IPS DF 6.9 (cell line): ENCODE data around the gene AIRE.
"Not testable (repeated sequence)": the region's sequence is repeated elsewhere in the genome, so short reads cannot be mapped to it uniquely, and the experiment has no call there.

Experiments used
- DNase-seq: peaks from one replicate; pipeline ENCODE4 v3.0.0-alpha.2; 2013; ENCODE audit warnings: low read depth, low spot score
- H3K27ac ChIP-seq: one replicate; pipeline ENCODE4 v1.5.1; 2013; ENCODE audit warnings: low read length, control low read depth
- H3K27me3 ChIP-seq: 2 replicates; pipeline ENCODE4 v1.6.1; 2013; ENCODE audit warnings: mild to moderate bottlenecking, low read length; ENCODE audit not compliant: control insufficient read depth, insufficient read depth
- H3K36me3 ChIP-seq: 2 replicates; pipeline ENCODE4 v1.6.1; 2013; ENCODE audit warnings: low read length; ENCODE audit not compliant: control insufficient read depth, insufficient read depth
- H3K4me1 ChIP-seq: 2 replicates; pipeline ENCODE4 v1.6.1; 2013; ENCODE audit warnings: low read length; ENCODE audit not compliant: control insufficient read depth, insufficient read depth
- H3K4me3 ChIP-seq: 2 replicates; pipeline ENCODE4 v1.5.1; 2013; ENCODE audit warnings: mild to moderate bottlenecking, low read length
- H3K9me3 ChIP-seq: 2 replicates; pipeline ENCODE4 v1.6.1; 2013; ENCODE audit warnings: low read length, inconsistent platforms; ENCODE audit not compliant: control insufficient read depth, insufficient read depth
- WGBS: extraction: QIAGEN DNeasy Blood & Tissue Kit; methylation state at CpG from one replicate; pipeline ENCODE4 v1.1.7; 2013; ENCODE audit warnings: mixed read lengths, missing lambda C conversion rate; ENCODE audit not compliant: insufficient read length, insufficient coverage; 5-methylcytosine and 5-hydroxymethylcytosine counted together

Gene AIRE

GRCh38 chr21:44338971-44339910, 53.6 kb downstream of the AIRE start, which contains the start of gene CFAP410:
Gene CFAP410, minus strand, starts transcription at chr21:44339390. Its CDS starts 196 bp downstream, at chr21:44339194.
- H3K27me3 ChIP-seq: no peaks in the 10 kb centered on the region
- no peaks in the 10 kb centered on the region; the same call in 1 of the 2 replicates for H3K36me3 ChIP-seq
- peak within 1 kb of the TSS; percentile 54; the same call in 1 of the 2 replicates for H3K4me3 ChIP-seq
- peak; percentile 78 for DNase-seq
- no peaks in the 10 kb centered on the region; the same call in 1 of the 2 replicates for H3K4me1 ChIP-seq
- WGBS: no CpG with 5 or more reads among the region's 90 CpGs
- H3K27ac ChIP-seq: no peak within 1 kb of the TSS
- no peaks in the 10 kb centered on the region for H3K9me3 ChIP-seq

DNA sequence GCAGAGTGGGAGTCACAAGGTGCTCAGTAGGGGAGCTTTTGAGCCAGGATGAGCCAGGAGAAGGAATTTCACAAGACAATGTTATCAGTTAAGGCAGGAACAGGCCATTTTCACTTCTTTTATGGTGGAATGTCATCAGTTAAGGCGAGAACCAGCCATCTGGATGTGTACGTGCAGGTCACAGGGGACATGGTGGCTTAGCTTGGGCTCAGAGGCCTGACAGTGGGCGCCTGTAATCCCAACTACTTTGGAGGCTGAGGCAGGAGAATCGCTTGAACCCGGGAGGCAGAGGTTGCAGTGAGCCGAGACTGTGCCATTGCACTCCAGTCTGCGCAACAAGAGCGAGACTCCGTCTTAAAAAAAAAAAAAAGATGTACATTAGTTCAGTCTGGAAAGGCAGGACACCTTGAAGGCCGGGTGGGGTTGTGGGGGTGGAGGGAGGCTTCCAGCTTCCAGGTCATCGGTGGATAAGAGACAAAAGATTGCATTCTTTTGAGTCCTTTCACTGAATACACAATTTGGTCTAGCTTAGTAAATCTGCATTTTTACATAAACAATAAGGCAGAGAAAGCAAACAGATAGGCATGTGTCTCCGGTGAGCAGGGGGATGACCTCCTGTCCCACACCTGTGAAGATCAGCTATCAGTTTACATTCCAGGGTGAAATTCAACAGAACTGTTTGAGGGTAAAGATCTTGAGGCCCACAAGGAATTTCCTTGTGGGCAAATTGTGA, 56.2 kb downstream of the AIRE start:
- H3K27ac ChIP-seq, H3K36me3 ChIP-seq, H3K4me3 ChIP-seq, H3K9me3 ChIP-seq, H3K27me3 ChIP-seq, H3K4me1 ChIP-seq, DNase-seq: not testable (repeated sequence)
- WGBS: no CpG with 5 or more reads among the region's 12 CpGs

GRCh38 chr21:44342981-44343380, 57.3 kb downstream of the AIRE start:
- no CpG with 5 or more reads among the region's 8 CpGs for WGBS
- H3K27ac ChIP-seq, H3K4me3 ChIP-seq, DNase-seq, H3K27me3 ChIP-seq, H3K36me3 ChIP-seq, H3K9me3 ChIP-seq, H3K4me1 ChIP-seq: not testable (repeated sequence)

GRCh38 chr21:44344541-44345183, 59.0 kb downstream of the AIRE start:
- WGBS: no CpG with 5 or more reads among the region's 17 CpGs
- Histone ChIP-seq H3K36me3 (no peaks in the 10 kb centered on the region; the same call in 1 of the 2 replicates), H3K4me3 (no peak overlapping the region; the same call in 1 of the 2 replicates), H3K27me3 (peaks cover 3% of the 10 kb centered on the region; the same call in 1 of the 2 replicates), H3K27ac (no peak overlapping the region), H3K9me3 (no peaks in the 10 kb centered on the region), H3K4me1 (peaks cover 1% of the 10 kb centered on the region; the same call in 1 of the 2 replicates)
- no peak for DNase-seq

- Histone ChIP-seq H3K27ac (no peak overlapping the region), H3K4me3 (no peak overlapping the region), H3K9me3 (no peaks in the 10 kb centered on the region), H3K36me3 (no peaks in the 10 kb centered on the region; the same call in 1 of the 2 replicates), H3K4me1 (peaks cover 1% of the 10 kb centered on the region; the same call in 1 of the 2 replicates), H3K27me3 (peaks cover 4% of the 10 kb centered on the region; the same call in 1 of the 2 replicates)
- DNase-seq: no peak
- no CpG with 5 or more reads among the region's 11 CpGs for WGBS
Observed at GRCh38 chr21:44345495-44345894, 59.8 kb downstream of the AIRE start.

- no CpG with 5 or more reads among the region's 22 CpGs for WGBS
- DNase-seq: no peak
- H3K4me3 ChIP-seq: no peak overlapping the region
- H3K4me1 ChIP-seq: peaks cover 1% of the 10 kb centered on the region; the same call in 1 of the 2 replicates
- no peaks in the 10 kb centered on the region for H3K9me3 ChIP-seq
- no peak overlapping the region for H3K27ac ChIP-seq
- peaks cover 5% of the 10 kb centered on the region; the same call in 1 of the 2 replicates for H3K27me3 ChIP-seq
- H3K36me3 ChIP-seq: no peaks in the 10 kb centered on the region; the same call in 1 of the 2 replicates
Observed at GRCh38 chr21:44347911-44348451, 62.3 kb downstream of the AIRE start.
